ENCODE results near the gene APOA1.
"Not testable (repeated sequence)": the region's sequence is repeated elsewhere in the genome, so short reads cannot be mapped to it uniquely, and the experiment has no call there.

The APOA1 gene

GRCh38 chr11:116813781-116814471, 23.5 kb downstream of the APOA1 start:
- no peak for DNase-seq (ENCODE audit: low spot score)

- DNase-seq (ENCODE audit: low spot score), result no peak
Observed at GRCh38 chr11:116813170-116813569, 24.3 kb downstream of the APOA1 start.

- DNase-seq (ENCODE audit: low spot score), result no peak
Observed at GRCh38 chr11:116812109-116812508, 25.3 kb downstream of the APOA1 start.

DNA sequence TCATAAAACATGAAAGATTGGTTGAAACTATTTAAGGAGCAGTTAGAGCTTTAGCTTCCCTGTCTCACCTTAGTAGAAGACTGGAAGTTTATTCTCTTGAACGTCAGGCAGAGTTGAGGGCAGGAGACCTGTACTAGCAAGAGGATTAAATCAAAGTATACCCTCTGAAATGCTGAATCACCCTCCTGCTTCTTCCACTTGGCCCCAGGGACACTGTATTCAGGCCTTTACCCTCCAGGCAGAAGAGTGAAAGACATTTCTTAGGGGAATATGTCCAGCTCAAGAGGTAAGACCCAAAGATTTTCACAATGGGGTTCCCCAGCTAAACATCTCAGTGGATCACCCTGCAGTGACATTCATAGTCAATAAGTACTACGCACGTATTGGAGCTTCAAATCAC, 26.2 kb downstream of the APOA1 start:
- no peak for DNase-seq (ENCODE audit: low spot score)

DNA sequence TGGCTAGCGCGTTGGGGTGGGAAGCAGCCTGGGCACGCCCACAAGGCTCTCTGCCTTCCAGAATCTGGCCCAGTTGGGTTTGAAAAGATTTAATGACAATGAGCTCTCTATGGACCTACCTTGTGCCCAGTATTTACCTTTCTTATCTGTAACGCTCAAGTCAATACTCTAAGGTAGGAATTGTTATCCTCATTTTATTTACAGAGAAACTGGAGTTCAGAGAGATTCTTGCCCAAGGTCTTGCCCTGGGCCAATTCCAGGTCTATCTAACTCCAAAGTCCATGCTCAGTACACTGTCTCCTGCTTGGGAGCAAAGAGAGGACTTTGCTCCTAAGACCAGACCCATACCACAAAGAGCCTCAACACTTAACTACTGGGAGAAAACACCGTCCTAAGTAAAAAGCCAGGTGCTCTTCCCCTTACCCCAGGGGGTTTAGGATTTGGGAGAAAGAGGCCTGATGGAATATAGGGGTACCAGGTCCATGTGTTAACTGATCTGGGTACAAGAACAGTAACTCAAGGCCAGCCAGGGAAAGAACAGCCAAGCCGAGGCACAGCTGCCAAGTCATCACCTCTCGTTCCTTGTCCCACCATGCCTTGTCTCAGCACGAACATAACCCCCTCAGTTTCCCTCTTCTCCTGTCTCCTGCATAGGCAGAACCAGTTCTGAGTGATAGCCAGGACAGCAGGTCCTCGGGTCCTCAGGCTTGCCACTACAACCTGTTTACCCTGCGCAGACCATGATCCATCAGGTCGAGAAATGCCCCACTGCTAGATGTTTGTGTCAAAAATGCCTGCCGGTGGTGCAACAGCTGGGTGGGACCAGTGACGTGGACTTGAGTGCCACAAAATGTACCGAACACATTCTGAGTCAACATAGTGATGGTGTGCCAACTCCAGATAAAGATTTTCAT, 28.9 kb downstream of the APOA1 start:
- DNase-seq (ENCODE audit: low spot score), result no peak

DNA sequence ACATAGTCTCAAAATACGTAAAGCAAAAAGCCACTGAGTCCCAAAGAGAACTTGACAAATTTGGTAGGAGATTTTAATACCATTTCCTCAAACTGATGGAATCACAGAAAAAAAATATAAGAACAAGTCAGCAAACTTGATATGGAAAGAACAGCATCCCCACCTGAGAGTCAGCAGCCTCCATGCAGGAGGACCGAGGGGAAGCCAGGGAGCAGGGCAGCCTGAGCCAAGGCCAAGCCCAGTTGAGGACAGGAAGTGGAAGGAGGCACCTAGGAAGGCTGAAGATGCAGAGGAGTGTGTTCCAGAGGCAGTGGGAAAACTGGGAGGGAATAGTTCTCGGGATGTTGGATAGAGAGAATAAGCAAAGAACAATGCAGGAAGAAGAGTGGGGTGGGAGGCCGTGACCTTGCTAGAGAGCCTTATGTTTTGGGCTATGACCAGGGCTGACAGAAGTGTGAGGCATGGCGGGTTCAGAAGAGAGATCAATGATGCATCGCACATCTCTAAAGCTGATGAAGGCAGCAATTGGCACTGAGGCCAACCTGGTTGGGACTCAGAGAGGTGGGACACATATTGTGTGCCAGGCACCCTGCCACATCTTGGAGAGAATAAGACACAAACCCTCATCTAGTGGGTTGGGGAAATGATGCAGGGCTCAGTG, 29.7 kb downstream of the APOA1 start:
- no peak for DNase-seq (ENCODE audit: low spot score)

GRCh38 chr11:116804001-116804400, 33.4 kb downstream of the APOA1 start:
- no peak for DNase-seq (ENCODE audit: low spot score)

DNA sequence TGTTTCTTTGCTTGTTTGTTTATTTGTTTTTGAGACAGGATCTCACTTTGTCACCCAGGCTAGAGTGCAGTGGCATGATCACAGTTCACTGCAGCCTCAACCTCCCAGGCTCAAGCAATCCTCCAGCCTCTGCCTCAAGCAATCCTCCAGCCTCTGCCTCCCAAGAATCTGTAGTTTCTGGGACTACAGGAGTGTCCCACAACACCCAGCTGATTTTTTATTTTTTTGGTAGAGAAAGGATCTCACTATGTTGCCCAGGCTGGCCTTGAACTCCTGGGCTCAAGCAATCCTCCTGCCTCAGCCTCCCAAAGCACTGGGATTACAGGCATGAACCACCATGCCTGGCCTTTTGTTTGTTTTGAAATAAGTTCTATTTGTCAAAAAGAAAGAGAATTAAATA, 35.8 kb downstream of the APOA1 start:
- DNase-seq (ENCODE audit: low spot score), result not testable (repeated sequence)

- DNase-seq (ENCODE audit: low spot score), result no peak
Observed at GRCh38 chr11:116800610-116801009, 36.8 kb downstream of the APOA1 start.

DNA sequence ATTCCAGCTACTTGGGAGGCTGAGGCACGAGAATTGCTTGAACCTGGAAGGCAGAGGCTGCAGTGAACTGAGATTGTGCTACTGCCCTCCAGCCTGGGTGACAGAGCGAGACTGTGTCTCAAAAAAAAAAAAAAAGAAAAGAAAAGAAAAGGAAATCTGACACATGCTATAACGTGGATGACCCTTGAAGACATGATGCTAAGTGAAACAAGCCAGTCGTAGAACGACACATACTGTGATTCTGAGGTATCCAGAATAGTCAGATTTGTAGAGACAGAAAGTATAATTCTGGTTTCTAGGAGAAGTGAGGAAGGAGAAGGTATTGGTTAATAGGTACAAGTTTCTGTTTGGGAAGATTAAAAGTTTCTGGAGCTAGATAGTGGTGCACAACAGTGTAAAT, 39.1 kb downstream of the APOA1 start:
- DNase-seq (ENCODE audit: low spot score), result no peak

- no peak for DNase-seq (ENCODE audit: low spot score)
Observed at GRCh38 chr11:116797816-116798215, 39.6 kb downstream of the APOA1 start.

DNA sequence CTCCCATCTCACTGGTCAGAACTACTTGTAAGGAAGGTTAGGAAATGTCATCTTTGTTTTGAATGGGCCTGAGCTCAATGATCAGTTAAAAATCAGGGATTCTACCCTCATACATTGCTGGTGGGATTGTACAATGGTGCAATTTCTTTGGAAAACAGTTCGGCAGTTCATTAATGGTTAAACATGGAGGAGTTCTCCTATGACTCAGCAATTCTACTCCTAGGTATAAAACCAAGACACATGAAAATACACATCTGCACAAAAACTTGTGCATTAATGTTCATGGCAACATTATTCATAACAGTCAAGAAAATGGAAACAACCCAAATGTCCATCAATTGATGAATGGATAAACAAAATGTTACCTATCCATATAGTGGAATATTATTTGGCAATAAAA, 40.9 kb downstream of the APOA1 start:
- DNase-seq (ENCODE audit: low spot score), result no peak

DNA sequence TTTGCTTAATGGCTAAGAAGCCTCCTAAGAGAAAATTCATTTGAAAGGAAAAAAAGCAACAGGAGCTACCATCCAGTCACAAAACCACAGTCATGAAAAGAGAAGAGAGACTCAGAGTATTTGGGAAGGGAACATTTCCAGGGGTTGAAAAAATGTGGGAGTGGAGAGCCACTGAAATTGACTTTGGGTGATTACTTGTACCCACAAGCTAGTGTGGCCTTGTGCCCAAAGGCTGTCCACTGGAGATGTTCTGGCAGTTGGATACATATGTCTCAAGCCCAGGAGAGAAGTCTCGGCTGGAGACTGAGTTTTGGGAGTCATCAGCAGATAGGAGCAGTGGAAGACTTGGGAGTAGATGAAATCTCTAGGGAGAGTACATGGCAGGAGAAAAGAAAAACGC, 42.6 kb downstream of the APOA1 start:
- DNase-seq (ENCODE audit: low spot score), result no peak

DNA sequence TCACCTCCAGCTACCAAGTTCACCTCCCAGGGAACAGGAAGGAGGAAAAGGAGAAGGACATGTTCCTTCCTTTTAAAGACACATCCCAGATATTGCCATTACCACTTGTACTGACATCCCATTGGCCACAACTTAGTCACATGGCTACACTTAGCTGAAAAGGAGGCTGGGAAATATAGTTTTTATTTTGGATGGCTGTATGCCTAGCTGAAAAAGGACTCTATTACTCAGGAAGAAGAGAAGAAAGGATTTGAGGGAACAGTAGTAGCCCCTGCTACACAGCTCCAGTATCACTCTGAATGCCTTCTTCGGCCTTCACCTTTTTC, 43.7 kb downstream of the APOA1 start:
- no peak for DNase-seq (ENCODE audit: low spot score)

DNA sequence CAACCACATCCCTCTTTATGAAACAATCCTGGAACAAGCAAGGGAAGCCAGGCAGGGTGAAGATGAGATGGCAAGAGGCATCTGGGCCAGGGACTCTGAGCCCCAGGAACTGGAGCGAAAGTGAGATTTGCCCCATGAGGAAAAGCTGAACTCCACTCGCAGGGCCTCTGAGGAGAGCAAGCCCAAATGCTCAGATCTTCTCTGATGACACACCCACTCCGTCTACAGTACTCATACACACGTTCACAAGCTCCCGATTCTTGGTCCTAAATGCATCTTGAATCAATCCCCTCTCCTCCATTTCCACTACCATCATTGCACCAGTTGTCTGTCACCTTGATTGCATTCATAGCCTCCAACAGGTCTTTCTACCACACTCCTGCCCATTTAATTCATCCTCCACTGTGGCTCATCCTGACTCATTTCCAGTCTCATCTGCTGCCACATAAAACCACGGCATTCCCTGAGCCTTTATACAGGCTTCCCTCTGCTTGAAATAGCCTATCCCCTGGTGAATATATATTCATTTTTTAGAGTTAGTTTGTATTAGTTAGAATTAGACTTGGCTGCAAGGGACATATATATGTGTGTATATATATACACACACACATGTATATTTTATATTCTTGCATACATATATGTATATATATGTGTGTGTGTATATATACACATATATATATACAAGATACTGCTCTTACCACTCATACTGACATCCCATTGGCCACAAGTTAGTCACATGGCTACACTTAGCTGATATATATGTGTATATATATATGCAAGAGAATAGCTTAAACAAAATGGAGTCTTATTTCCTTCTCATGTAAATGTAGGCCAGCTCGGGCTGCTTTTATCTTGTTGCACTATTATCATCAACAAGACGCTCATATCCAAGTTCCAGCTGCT, 44.3 kb downstream of the APOA1 start:
- no peak for DNase-seq (ENCODE audit: low spot score)

GRCh38 chr11:116792144-116792868, 45.1 kb downstream of the APOA1 start:
- DNase-seq (ENCODE audit: low spot score), result no peak

GRCh38 chr11:116791813-116792143, 45.6 kb downstream of the APOA1 start, which contains the start of gene APOA5:
Gene APOA5, minus strand, starts transcription at chr11:116791879. Its CDS starts 19 bp downstream, at chr11:116791860.
- DNase-seq (ENCODE audit: low spot score), result no peak

GRCh38 chr11:116791002-116791812, 46.2 kb downstream of the APOA1 start:
- DNase-seq (ENCODE audit: low spot score), result peak; percentile 75

- no peak for DNase-seq (ENCODE audit: low spot score)
Observed at GRCh38 chr11:116790167-116791001, 47.0 kb downstream of the APOA1 start.

GRCh38 chr11:116788975-116789374, 48.4 kb downstream of the APOA1 start:
- no peak for DNase-seq (ENCODE audit: low spot score)
